Activated CD4-positive, alpha-beta T cell treated with anti-CD3 and anti-CD28 coated beads, Interleukin-2, amount 10 ng/mL, durations not matched to agents 7 days and 5 days (primary cell): ENCODE results near the gene CHN2. TPM values are rescaled to one million over a fixed set of nuclear protein-coding genes. Genes with fewer than 3 reads are reported as not detected.

Experiments used
- CTCF ChIA-PET: fragments of 350-600 bp; sonication (Branson Sonifier 250); formaldehyde crosslinking; loops from one replicate; lab custom pipeline; 2021; ENCODE audit warnings: antibody characterized with exemption; lab: Charles Lee
- POLR2A ChIA-PET: fragments of 350-600 bp; sonication (Branson Sonifier 250); formaldehyde crosslinking; loops from one replicate; lab custom pipeline; 2021; ENCODE audit warnings: antibody characterized with exemption; lab: Charles Lee
- DNase-seq: peaks from one replicate; pipeline ENCODE4 v3.0.0-alpha.2; 2020
- H3K27ac Mint-ChIP-seq: one replicate; pipeline ENCODE4 v1.8.0; 2021; ENCODE audit warnings: mild to moderate bottlenecking, moderate library complexity, mixed read lengths
- H3K27me3 Mint-ChIP-seq: one replicate; pipeline ENCODE4 v1.8.0; 2021; ENCODE audit warnings: mixed read lengths
- H3K36me3 Mint-ChIP-seq: one replicate; pipeline ENCODE4 v1.8.0; 2021; ENCODE audit warnings: low read depth, mixed read lengths
- H3K4me1 Mint-ChIP-seq: one replicate; pipeline ENCODE4 v1.8.0; 2021; ENCODE audit warnings: mixed read lengths
- H3K4me3 Mint-ChIP-seq: one replicate; pipeline ENCODE4 v1.8.0; 2021; ENCODE audit warnings: mild to moderate bottlenecking, moderate library complexity, mixed read lengths
- H3K9me3 Mint-ChIP-seq: one replicate; pipeline ENCODE4 v1.8.0; 2021; ENCODE audit warnings: mixed read lengths
- total RNA-seq, 2 experiments: library from RNA; stranded (reverse); gene quantifications; one replicate each; pipeline ENCODE4 v1.2.3, GENCODE V29; 2021

Gene CHN2
- total RNA-seq, 2 experiments from 2014 or later = 2.4 to 3.6 TPM

- Mint-ChIP-seq H3K27ac (no peak overlapping the region), H3K9me3 (peaks cover 5% of the 10 kb centered on the region), H3K36me3 (no peaks in the 10 kb centered on the region), H3K4me1 (no peaks in the 10 kb centered on the region), H3K27me3 (peaks cover 25% of the 10 kb centered on the region), H3K4me3 (no peak overlapping the region)
- POLR2A ChIA-PET = no interaction called here
- DNase-seq = no peak
- CTCF ChIA-PET = no interaction called here
Observed at GRCh38 chr7:29162577-29162976, 32.0 kb upstream of the CHN2 start.

- no peaks in the 10 kb centered on the region for H3K4me1 Mint-ChIP-seq
- no peak for DNase-seq
- H3K27me3 Mint-ChIP-seq = peaks cover 26% of the 10 kb centered on the region
- no peaks in the 10 kb centered on the region for H3K36me3 Mint-ChIP-seq
- peaks cover 5% of the 10 kb centered on the region for H3K9me3 Mint-ChIP-seq
- H3K27ac Mint-ChIP-seq = no peak overlapping the region
- no peak overlapping the region for H3K4me3 Mint-ChIP-seq
- ChIA-PET CTCF (no interaction called here), POLR2A (no interaction called here)
Observed at GRCh38 chr7:29163854-29164253, 30.7 kb upstream of the CHN2 start.

GRCh38 chr7:29167721-29168120 is 26.9 kb upstream of the CHN2 start:
- peaks cover 5% of the 10 kb centered on the region for H3K9me3 Mint-ChIP-seq
- ChIA-PET CTCF (no interaction called here), POLR2A (no interaction called here)
- no peaks in the 10 kb centered on the region for H3K36me3 Mint-ChIP-seq
- no peak overlapping the region for H3K4me3 Mint-ChIP-seq
- H3K4me1 Mint-ChIP-seq = no peaks in the 10 kb centered on the region
- no peak for DNase-seq
- peaks cover 19% of the 10 kb centered on the region for H3K27me3 Mint-ChIP-seq
- H3K27ac Mint-ChIP-seq = no peak overlapping the region

GRCh38 chr7:29170781-29171180 is 23.8 kb upstream of the CHN2 start:
- ChIA-PET CTCF (no interaction called here), POLR2A (no interaction called here)
- Mint-ChIP-seq H3K4me3 (no peak overlapping the region), H3K27me3 (peaks cover 12% of the 10 kb centered on the region), H3K9me3 (peaks cover 1% of the 10 kb centered on the region), H3K27ac (no peak overlapping the region), H3K4me1 (no peaks in the 10 kb centered on the region), H3K36me3 (no peaks in the 10 kb centered on the region)
- DNase-seq = no peak

GRCh38 chr7:29173458-29173857 is 21.1 kb upstream of the CHN2 start:
- Mint-ChIP-seq H3K9me3 (no peaks in the 10 kb centered on the region), H3K36me3 (no peaks in the 10 kb centered on the region), H3K4me1 (peaks cover 9% of the 10 kb centered on the region), H3K27ac (no peak overlapping the region), H3K4me3 (no peak overlapping the region), H3K27me3 (peaks cover 13% of the 10 kb centered on the region)
- POLR2A ChIA-PET = no interaction called here
- DNase-seq = no peak
- CTCF ChIA-PET = interaction anchor here (0.7 kb wide), 1 partner anchor 307 kb away, joined by 3 read pairs; no protein-coding TSS in a partner anchor

GRCh38 chr7:29177963-29178600 is 16.5 kb upstream of the CHN2 start:
- ChIA-PET CTCF (no interaction called here), POLR2A (no interaction called here)
- no peaks in the 10 kb centered on the region for H3K36me3 Mint-ChIP-seq

GRCh38 chr7:29179115-29179514 is 15.5 kb upstream of the CHN2 start:
- CTCF ChIA-PET = no interaction called here
- POLR2A ChIA-PET = no interaction called here
- H3K4me1 Mint-ChIP-seq = peaks cover 10% of the 10 kb centered on the region
- H3K4me3 Mint-ChIP-seq = no peak overlapping the region
- H3K9me3 Mint-ChIP-seq = no peaks in the 10 kb centered on the region
- DNase-seq = no peak
- peaks cover 19% of the 10 kb centered on the region for H3K27me3 Mint-ChIP-seq
- no peak overlapping the region for H3K27ac Mint-ChIP-seq
- no peaks in the 10 kb centered on the region for H3K36me3 Mint-ChIP-seq

More at GRCh38 chr7:29177963-29178600, 16.5 kb upstream of the CHN2 start:
- Mint-ChIP-seq H3K9me3 (no peaks in the 10 kb centered on the region), H3K4me1 (peaks cover 10% of the 10 kb centered on the region), H3K27ac (no peak overlapping the region), H3K27me3 (peaks cover 19% of the 10 kb centered on the region), H3K4me3 (no peak overlapping the region)
- DNase-seq = peak; percentile 6

- DNase-seq = no peak
- Mint-ChIP-seq H3K4me3 (no peak overlapping the region), H3K4me1 (peaks cover under 1% of the 10 kb centered on the region), H3K27ac (no peak overlapping the region), H3K9me3 (no peaks in the 10 kb centered on the region), H3K36me3 (no peaks in the 10 kb centered on the region), H3K27me3 (peaks cover 14% of the 10 kb centered on the region)
- CTCF ChIA-PET = no interaction called here
- POLR2A ChIA-PET = no interaction called here
Observed at GRCh38 chr7:29184599-29184998, 10.0 kb upstream of the CHN2 start.

GRCh38 chr7:29185613-29186012 is 9.0 kb upstream of the CHN2 start:
- Mint-ChIP-seq H3K9me3 (no peaks in the 10 kb centered on the region), H3K36me3 (no peaks in the 10 kb centered on the region), H3K27ac (no peak overlapping the region), H3K4me3 (no peak overlapping the region), H3K27me3 (peaks cover 16% of the 10 kb centered on the region), H3K4me1 (peaks cover 2% of the 10 kb centered on the region)
- CTCF ChIA-PET = no interaction called here
- no peak for DNase-seq
- POLR2A ChIA-PET = no interaction called here

GRCh38 chr7:29189743-29190201 is 4.8 kb upstream of the CHN2 start:
- Mint-ChIP-seq H3K9me3 (no peaks in the 10 kb centered on the region), H3K27me3 (peaks cover 35% of the 10 kb centered on the region), H3K4me1 (peaks cover 2% of the 10 kb centered on the region), H3K4me3 (no peak overlapping the region), H3K36me3 (no peaks in the 10 kb centered on the region), H3K27ac (no peak overlapping the region)
- POLR2A ChIA-PET = no interaction called here
- CTCF ChIA-PET = interaction anchor here (0.8 to 3.0 kb wide), 5 partner anchors 8 to 268 kb away, joined by 3 to 10 read pairs (median 4); no protein-coding TSS in a partner anchor
- peak; percentile 55 for DNase-seq

- H3K27ac Mint-ChIP-seq = no peak overlapping the region
- POLR2A ChIA-PET = no interaction called here
Observed at GRCh38 chr7:29190349-29191045, 4.1 kb upstream of the CHN2 start.

GRCh38 chr7:29192323-29192722 is 2.3 kb upstream of the CHN2 start:
- DNase-seq = no peak
- Mint-ChIP-seq H3K27me3 (peaks cover 56% of the 10 kb centered on the region), H3K27ac (no peak overlapping the region), H3K4me1 (peaks cover 25% of the 10 kb centered on the region), H3K9me3 (no peaks in the 10 kb centered on the region), H3K4me3 (no peak overlapping the region), H3K36me3 (no peaks in the 10 kb centered on the region)
- POLR2A ChIA-PET = no interaction called here
- CTCF ChIA-PET = no interaction called here

More at GRCh38 chr7:29190349-29191045, 4.1 kb upstream of the CHN2 start:
- Mint-ChIP-seq H3K4me1 (peaks cover 7% of the 10 kb centered on the region), H3K9me3 (no peaks in the 10 kb centered on the region), H3K27me3 (peaks cover 37% of the 10 kb centered on the region), H3K36me3 (no peaks in the 10 kb centered on the region), H3K4me3 (no peak overlapping the region)
- no peak for DNase-seq
- CTCF ChIA-PET = interaction anchor here (1.5 to 3.0 kb wide), 3 partner anchors 9 to 219 kb away, joined by 4 to 10 read pairs (median 5); no protein-coding TSS in a partner anchor

- Mint-ChIP-seq H3K4me3 (no peak overlapping the region), H3K36me3 (no peaks in the 10 kb centered on the region), H3K9me3 (no peaks in the 10 kb centered on the region), H3K27me3 (peaks cover 61% of the 10 kb centered on the region), H3K27ac (no peak overlapping the region), H3K4me1 (peaks cover 29% of the 10 kb centered on the region)
- no peak for DNase-seq
- ChIA-PET POLR2A (no interaction called here), CTCF (no interaction called here)
Observed at GRCh38 chr7:29192811-29193210, 1.8 kb upstream of the CHN2 start.
